Effector CD8-positive, alpha-beta T cell (primary cell): ENCODE results near the gene PLEKHA8.

Experiments
- DNase-seq: peaks from one replicate; lab custom pipeline; 2025; lab: John Stamatoyannopoulos, UW

Gene PLEKHA8

DNA sequence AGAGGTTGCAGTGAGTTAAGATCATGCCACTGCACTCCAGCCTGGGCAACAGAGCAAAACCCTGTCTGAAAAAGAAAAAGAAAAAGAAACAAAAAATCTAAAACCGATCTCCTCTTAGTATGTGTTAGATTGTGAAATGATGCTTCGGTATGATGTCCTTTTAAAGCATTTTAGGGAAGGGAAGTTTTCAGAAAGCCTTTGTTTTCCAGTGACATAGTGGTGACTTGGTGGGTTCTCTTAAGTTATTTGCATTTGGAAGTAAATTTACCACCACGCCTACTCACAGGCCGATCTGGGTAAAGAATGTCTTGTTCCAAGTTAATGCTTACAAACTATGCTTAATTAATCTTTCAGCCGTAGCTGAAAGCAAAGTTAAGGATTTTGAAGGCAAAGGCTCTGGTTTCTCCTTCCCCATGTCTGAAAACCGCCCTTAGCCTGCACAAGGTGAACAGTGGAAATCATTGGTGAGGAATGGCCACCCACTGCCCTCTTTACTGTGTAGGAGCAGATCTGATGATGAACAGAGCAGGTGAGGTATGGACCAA, 117.3 kb downstream of the PLEKHA8 start:
- DNase-seq: no peak

DNA sequence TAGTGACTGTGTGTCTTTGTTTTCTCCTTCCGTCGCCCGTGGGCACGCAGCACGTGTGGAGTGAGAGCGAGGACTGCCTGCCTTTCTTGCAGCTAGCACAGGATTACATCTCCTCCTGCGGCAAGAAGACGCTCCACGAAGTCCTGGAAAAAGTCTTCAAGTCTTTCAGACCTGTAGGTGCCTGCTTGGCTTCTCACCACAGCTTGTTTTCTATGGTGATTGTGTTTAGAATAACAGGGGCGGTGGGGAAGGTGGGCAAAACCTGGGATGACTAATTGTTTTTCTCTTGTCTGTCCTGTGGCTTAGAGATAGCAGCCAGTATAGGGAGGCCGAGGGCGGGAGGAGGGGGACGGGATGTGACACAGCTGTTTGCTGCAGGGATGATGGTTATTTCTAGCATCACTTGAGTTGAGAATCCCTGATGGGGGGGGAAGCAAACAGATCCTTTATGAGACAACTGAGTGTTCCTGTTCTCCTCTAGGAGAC, 118.0 kb downstream of the PLEKHA8 start:
- DNase-seq: no peak

- no peak for DNase-seq
These were observed 119.0 kb downstream of the PLEKHA8 start for GRCh38 chr7:30147223-30147622.

DNA sequence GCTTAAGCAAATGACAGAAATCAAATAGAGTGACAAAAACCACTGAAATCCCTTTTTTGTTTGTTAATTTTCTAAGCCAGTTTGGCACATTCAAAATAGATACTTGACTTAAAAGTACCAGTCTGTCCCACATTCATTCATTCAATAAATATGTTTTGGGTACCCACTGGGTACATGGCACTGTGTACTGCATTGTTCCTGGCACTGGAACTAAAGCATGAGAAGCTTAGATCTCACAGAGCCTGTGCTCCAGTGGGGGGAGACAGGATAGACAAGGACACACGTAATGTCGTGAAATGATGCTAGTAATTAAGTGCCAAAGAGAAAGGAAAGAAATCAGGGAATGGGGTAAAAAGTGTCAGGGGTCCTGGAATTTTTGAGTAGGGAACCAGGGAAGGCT, 119.6 kb downstream of the PLEKHA8 start:
- no peak for DNase-seq

DNA sequence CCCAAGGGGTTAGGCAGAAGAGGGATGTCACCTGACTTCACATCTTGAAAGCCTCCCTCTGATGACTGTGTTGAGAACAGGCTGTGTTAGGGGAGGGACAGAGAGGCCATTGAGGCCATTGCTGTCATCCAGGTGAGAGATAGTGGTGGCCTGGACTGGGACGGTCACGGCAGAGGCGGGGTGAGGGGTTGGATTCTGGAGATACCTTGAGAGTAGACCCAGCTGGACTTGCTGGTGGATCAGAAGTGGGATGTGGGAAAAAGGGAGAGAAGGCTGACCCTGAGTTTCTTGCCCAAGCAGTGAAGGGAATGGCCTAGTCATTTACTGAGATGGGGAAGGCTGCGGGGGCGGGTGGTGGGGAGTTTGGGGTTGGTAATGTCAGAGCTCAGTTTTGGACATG, 120.2 kb downstream of the PLEKHA8 start:
- no peak for DNase-seq

DNA sequence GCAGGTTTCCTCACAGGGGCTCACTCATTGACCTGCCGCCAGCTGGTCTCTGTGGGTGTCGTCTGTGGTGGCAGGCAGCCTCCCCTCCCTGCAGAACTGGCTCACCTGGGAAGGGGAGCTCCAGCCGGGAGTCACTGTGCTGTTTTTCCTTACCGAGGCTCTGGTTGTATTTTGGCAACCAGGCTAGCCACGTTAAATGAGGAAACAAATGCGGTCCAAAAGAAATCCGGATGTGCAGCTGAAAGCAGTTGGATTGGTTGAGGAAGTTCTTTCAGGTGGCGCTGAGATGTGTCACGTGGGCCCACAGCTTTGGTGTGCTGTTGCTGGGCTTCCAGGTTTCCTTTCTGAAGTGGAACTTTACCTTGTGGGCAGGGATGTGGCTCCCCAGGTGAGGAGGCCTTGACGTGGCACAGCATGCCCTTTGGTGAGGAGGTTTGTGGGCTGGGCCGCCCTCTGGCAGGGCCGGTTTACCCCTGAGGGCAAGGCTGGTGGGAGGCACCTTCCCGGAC, 120.8 kb downstream of the PLEKHA8 start:
- peak; percentile 14 for DNase-seq

GRCh38 chr7:30149640-30150272, 121.5 kb downstream of the PLEKHA8 start:
- DNase-seq: no peak

- DNase-seq: no peak
These were observed 122.5 kb downstream of the PLEKHA8 start for GRCh38 chr7:30150711-30151110.

DNA sequence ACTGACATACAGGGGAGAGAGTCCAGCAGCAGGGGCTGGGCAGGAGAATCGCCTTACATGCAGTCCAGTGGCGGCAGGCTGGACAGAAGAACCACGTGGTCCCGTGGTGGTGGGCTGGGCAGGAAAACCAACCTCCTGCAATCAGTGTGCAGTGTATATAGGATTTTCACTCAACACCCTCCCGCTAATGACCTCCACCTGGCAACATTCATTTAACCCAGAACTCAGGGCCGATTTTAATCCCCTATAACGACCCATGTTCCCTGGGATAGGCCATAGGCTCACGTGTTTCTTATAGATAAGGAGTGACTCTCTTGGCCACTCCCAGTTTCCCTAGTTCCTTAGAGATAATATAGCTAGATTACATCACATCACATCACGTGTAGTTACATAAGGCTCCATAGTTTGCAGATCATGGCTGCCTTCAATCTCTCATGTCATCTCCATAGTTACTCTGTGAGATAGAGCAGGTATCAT, 125.9 kb downstream of the PLEKHA8 start:
- DNase-seq: no peak

GRCh38 chr7:30155481-30155880, 127.3 kb downstream of the PLEKHA8 start:
- DNase-seq: no peak

- no peak for DNase-seq
These were observed 129.0 kb downstream of the PLEKHA8 start for GRCh38 chr7:30157204-30157603.

DNA sequence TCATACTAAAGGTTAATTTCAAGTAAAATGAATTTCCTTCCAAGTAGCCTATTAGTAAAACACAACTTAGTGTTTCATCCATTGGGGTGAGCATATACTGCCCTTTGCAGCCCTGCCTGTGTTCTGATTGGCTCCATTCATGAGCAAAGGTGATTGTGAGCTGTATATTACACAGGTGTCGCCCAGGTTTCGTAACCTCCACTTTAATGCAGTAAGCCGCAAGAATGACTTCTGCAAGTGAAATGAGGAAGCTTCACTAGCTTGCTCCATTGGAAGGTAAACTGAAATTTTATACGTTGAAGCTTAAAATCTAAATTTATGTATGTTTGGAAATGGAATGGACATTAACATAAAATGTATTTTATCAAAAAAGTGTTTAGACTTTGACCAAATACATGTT, 131.0 kb downstream of the PLEKHA8 start:
- DNase-seq: no peak

- DNase-seq: no peak
These were observed 131.5 kb downstream of the PLEKHA8 start for GRCh38 chr7:30159698-30160143.

DNA sequence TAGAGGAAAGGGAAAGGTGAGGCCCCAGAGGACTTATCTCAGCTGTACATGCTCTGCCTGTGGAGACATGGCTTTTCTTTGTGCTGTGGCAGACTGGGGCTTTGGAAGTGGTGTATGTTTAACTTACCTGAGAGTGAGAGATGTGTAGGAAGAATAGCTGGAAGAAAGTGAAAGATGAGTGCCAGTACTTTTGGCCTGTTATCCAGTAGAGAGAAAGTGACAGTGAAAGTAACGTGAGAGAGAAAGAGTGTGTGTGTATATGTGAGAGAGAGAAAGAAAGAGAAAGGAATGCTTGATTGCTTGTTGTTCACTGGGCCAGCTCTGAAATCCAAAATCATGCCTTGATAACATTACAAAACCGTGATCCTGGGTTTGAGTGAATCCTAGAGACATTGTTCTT, 132.1 kb downstream of the PLEKHA8 start:
- DNase-seq: no peak

DNA sequence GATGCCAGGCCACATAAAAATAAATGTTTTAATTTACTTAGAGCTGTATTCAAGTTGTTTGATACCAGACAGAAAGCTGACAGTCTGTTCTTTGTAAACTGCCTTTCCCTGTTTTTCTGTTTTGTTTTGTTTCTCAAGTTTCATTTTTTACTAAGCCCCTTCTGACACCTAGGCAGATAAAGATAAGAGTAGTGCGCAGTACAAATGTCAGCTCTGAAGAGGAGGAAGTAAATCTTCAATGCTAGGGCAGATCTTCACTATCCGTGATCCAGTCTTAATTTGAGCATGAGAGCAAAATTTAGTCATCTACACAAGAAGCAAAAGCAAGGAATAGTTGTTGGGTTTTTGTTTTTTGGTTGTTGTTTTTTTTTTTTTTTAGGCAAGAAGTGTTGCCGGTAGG, 133.9 kb downstream of the PLEKHA8 start:
- DNase-seq: no peak

DNA sequence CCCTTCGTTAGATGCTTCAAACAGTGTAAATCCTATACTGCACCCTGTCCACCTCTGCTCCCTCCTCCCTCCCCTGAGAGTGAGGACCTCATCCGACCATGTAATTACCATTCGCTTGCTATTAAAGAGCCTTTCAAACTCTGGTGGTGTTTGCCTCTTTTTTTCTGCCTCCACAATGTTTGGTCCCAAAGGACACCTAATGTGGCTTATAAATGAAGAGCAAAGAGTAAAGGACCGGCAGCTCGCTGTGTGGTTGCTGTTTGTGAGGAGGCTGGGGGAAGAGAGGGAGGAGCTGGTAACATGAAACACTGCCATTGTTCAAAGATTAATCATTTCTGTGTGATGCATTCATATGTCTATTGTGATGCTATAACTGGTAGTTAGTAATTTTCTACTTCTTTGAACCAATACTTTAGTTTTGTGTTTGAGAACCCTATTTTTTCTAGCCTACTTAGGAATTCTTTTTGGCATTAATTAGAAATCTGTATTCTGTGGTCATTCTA, 134.5 kb downstream of the PLEKHA8 start:
- no peak for DNase-seq

DNA sequence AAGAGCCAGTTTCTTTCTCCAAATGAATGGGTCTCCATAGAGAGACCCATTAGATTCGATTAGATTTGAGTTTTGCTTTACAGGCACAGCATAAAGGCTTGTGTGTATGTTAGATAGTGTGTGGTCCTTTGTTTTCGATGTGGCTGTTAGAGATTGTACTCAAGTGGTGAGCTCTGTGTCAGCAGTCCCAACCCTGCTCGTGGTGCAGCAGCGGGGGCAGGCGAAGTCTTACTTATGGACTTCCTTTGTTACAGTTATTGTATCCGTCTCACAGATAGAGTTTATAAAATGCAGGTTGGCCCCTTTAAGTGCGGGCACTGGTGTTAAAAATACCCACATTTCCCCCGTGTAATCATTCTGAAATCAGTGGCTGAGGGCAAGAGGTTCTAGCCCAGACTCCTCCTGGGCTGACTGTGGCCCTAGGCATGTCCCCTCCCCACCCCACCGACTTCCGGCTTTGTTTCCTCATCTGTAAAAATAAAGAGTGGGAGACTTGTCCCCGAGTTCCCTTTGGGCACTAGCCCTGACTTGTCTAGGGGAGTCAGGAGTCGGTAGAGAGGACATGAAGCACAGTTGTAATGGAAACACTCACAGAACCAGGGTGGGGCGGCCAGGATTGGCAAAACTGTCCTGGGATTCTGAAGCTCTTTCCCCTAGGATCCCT, 135.2 kb downstream of the PLEKHA8 start:
- no peak for DNase-seq

GRCh38 chr7:30164567-30164966, 136.4 kb downstream of the PLEKHA8 start:
- DNase-seq: no peak

DNA sequence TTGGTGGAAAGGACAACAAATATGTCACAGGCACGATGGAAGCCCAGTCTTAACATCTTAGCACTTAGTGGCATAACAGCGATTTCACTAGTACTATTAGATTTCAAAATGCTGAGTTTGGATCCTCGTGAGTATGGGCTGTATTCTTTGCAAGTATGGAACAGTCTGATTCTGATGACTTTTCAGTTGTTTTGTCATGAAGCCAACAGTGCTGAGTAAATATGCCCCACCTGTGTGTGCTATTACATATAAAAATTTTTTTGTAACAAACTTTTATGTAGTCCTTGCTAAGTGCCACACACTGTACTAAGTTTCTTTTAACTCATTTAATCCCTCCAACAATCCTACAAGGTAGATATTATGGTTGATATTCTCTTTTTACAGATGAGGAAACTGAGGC, 137.4 kb downstream of the PLEKHA8 start:
- no peak for DNase-seq

GRCh38 chr7:30166155-30166840, 138.1 kb downstream of the PLEKHA8 start:
- DNase-seq: no peak

- no peak for DNase-seq
These were observed 138.6 kb downstream of the PLEKHA8 start for GRCh38 chr7:30166841-30167235.

GRCh38 chr7:30167901-30168300, 139.7 kb downstream of the PLEKHA8 start:
- no peak for DNase-seq
